HL-60 (cell line): ENCODE data around the gene INCENP.

Source experiments
- DNase-seq, 2 experiments: peaks; one replicate each; pipeline ENCODE4 v3.0.0-alpha.2; 2010 to 2020; ENCODE audit warnings: low read depth in 1 of 2, low spot score in 1 of 2
- H3K27ac ChIP-seq: fragments of 250-450 bp; sonication (Bioruptor Pico); replicated peaks from 2 replicates; pipeline ENCODE4 v1.5.1; 2020; ENCODE audit warnings: mild to moderate bottlenecking, moderate library complexity
- H3K27me3 ChIP-seq: fragments of 250-450 bp; sonication (Bioruptor Pico); 2 replicates; pipeline ENCODE4 v1.5.1; 2021; ENCODE audit warnings: mild to moderate bottlenecking, moderate library complexity; ENCODE audit not compliant: insufficient read depth, poor library complexity, severe bottlenecking
- H3K4me3 ChIP-seq: replicated peaks from 2 replicates; pipeline ENCODE4 v1.5.1; 2011; ENCODE audit warnings: mild to moderate bottlenecking, control low read depth, low read length; ENCODE audit not compliant: insufficient read depth
- CTCF ChIP-seq: IDR thresholded peaks from one replicate; pipeline ENCODE4 v1.5.1; 2011; ENCODE audit warnings: low read length, control low read depth, inconsistent platforms; ENCODE audit not compliant: insufficient read depth
- GABPA ChIP-seq: IDR thresholded peaks from 2 replicates; pipeline ENCODE4 v1.6.1; 2012; ENCODE audit warnings: low read depth
- POLR2AphosphoS5 ChIP-seq: IDR thresholded peaks from 2 replicates; pipeline ENCODE4 v1.6.1; 2012; ENCODE audit warnings: low read depth
- REST ChIP-seq: IDR thresholded peaks from 2 replicates; pipeline ENCODE4 v1.6.1; 2012; ENCODE audit warnings: low read depth; ENCODE audit not compliant: insufficient replicate concordance
- SPI1 ChIP-seq: IDR thresholded peaks from 2 replicates; pipeline ENCODE4 v1.6.1; 2012; ENCODE audit warnings: low read depth, mild to moderate bottlenecking, borderline replicate concordance

Gene INCENP

DNA sequence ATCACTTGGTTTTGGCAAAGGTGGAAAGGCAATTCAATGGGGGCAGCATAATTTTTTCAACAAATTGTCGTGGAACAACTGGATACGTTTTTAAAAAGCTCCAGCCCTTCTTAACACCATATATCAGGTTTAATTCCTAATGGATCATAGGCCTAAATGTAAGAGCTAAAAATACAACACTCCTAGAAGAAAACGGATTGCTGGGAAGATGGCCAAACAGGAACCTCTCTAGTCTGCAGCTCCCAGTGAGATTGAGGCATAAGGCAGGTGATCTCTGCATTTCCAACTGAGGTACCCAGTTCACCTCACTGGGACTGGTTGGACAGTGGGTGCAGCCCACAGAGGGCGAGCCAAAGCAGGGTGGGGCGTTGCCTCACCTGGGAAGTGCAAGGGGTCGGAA lies 33.8 kb downstream of the INCENP start:
- no peaks in the 10 kb centered on the region for H3K27me3 ChIP-seq
- TF ChIP-seq POLR2AphosphoS5 (no peak), GABPA (no peak), SPI1 (no peak), CTCF (no peak), REST (no peak)
- DNase-seq = no peak
- H3K4me3 ChIP-seq = no peak overlapping the region
- no peak overlapping the region for H3K27ac ChIP-seq

DNA sequence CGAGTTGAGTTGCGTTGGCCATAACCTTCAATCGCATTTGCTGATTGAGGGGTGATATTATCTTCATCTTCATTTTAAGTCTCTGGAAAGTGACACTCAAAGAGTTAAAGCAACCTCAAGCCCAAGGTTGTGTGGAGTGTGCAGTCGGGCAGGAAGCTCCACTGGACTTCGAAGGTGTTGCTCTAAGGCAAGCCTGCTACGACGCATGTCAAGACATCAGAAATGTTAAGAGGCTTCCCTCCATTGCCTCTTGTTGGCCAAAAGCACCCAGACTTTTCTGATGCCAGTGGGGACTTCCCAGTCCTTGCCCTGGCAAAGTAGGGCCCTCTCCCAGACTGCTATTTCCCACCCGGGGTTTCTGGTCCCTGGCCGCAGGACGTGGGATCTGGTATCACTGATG lies 42.6 kb downstream of the INCENP start:
- H3K27ac ChIP-seq = no peak overlapping the region
- no peak for DNase-seq
- no peak overlapping the region for H3K4me3 ChIP-seq
- H3K27me3 ChIP-seq = no peaks in the 10 kb centered on the region
- no peak for TF ChIP-seq POLR2AphosphoS5
- no peak for TF ChIP-seq GABPA
- TF ChIP-seq SPI1 = no peak
- no peak for TF ChIP-seq CTCF
- TF ChIP-seq REST = no peak

- TF ChIP-seq REST (no peak), POLR2AphosphoS5 (no peak), GABPA (no peak), CTCF (no peak), SPI1 (no peak)
- H3K27ac ChIP-seq = no peak overlapping the region
- no peaks in the 10 kb centered on the region for H3K27me3 ChIP-seq
- H3K4me3 ChIP-seq = no peak overlapping the region
- DNase-seq = no peak
These were observed 45.6 kb downstream of the INCENP start for GRCh38 chr11:62169448-62169847.
